GM18505 (cell line): Measurements from ENCODE around the gene SPNS3.

Experiments
- ATAC-seq: cut with Tn5 transposase; IDR thresholded peaks from one replicate; pipeline ENCODE4 v1.9.1; 2021; ENCODE audit not compliant: unreplicated experiment
- POLR2A ChIP-seq: IDR thresholded peaks from 4 replicates; pipeline ENCODE4 v1.6.1; 2011; ENCODE audit warnings: borderline replicate concordance; ENCODE audit not compliant: insufficient read depth, insufficient read length; ENCODE audit errors: extremely low read depth

The SPNS3 gene

GRCh38 chr17:4409659-4410058 lies 24.1 kb upstream of the SPNS3 start:
- no peak for TF ChIP-seq POLR2A
- ATAC-seq, result no peak

- no peak for ATAC-seq
These were observed 22.5 kb upstream of the SPNS3 start for GRCh38 chr17:4411201-4411600.

GRCh38 chr17:4412933-4413831 lies 20.6 kb upstream of the SPNS3 start:
- TF ChIP-seq POLR2A, result no peak
- peak; percentile 66 for ATAC-seq

More at GRCh38 chr17:4411201-4411600, 22.5 kb upstream of the SPNS3 start:
- no peak for TF ChIP-seq POLR2A

- no peak for ATAC-seq
These were observed 16.5 kb upstream of the SPNS3 start for GRCh38 chr17:4417129-4417667.

GRCh38 chr17:4420692-4421131 lies 13.0 kb upstream of the SPNS3 start:
- TF ChIP-seq POLR2A, result no peak
- ATAC-seq, result no peak

More at GRCh38 chr17:4417129-4417667, 16.5 kb upstream of the SPNS3 start:
- TF ChIP-seq POLR2A, result no peak

- TF ChIP-seq POLR2A, result no peak
- ATAC-seq, result no peak
These were observed 10.9 kb upstream of the SPNS3 start for GRCh38 chr17:4422864-4423263.

GRCh38 chr17:4425398-4425797 lies 8.3 kb upstream of the SPNS3 start:
- TF ChIP-seq POLR2A, result no peak
- no peak for ATAC-seq

GRCh38 chr17:4426499-4427208 lies 7.1 kb upstream of the SPNS3 start:
- no peak for ATAC-seq
- no peak for TF ChIP-seq POLR2A

- no peak for ATAC-seq
- TF ChIP-seq POLR2A, result no peak
These were observed 6.2 kb upstream of the SPNS3 start for GRCh38 chr17:4427505-4427904.

GRCh38 chr17:4436381-4436780 lies 2.6 kb downstream of the SPNS3 start:
- ATAC-seq, result no peak
- no peak for TF ChIP-seq POLR2A

GRCh38 chr17:4436846-4437245 lies 3.1 kb downstream of the SPNS3 start:
- TF ChIP-seq POLR2A, result no peak
- no peak for ATAC-seq

GRCh38 chr17:4438162-4438944 lies 4.6 kb downstream of the SPNS3 start:
- ATAC-seq, result no peak
- no peak for TF ChIP-seq POLR2A

GRCh38 chr17:4440021-4440420 lies 6.3 kb downstream of the SPNS3 start:
- ATAC-seq, result no peak
- no peak for TF ChIP-seq POLR2A
